Hematopoietic multipotent progenitor cell treated with erythropoietin and hydrocortisone succinate and interleukin-3 and kit ligand, for 17 days (in vitro differentiated cells): ENCODE data around the gene HPSE.

ENCODE experiments used
- DNase-seq: peaks from one replicate; pipeline ENCODE4 v3.0.0-alpha.2; 2015; ENCODE audit warnings: low spot score

Gene HPSE

DNA sequence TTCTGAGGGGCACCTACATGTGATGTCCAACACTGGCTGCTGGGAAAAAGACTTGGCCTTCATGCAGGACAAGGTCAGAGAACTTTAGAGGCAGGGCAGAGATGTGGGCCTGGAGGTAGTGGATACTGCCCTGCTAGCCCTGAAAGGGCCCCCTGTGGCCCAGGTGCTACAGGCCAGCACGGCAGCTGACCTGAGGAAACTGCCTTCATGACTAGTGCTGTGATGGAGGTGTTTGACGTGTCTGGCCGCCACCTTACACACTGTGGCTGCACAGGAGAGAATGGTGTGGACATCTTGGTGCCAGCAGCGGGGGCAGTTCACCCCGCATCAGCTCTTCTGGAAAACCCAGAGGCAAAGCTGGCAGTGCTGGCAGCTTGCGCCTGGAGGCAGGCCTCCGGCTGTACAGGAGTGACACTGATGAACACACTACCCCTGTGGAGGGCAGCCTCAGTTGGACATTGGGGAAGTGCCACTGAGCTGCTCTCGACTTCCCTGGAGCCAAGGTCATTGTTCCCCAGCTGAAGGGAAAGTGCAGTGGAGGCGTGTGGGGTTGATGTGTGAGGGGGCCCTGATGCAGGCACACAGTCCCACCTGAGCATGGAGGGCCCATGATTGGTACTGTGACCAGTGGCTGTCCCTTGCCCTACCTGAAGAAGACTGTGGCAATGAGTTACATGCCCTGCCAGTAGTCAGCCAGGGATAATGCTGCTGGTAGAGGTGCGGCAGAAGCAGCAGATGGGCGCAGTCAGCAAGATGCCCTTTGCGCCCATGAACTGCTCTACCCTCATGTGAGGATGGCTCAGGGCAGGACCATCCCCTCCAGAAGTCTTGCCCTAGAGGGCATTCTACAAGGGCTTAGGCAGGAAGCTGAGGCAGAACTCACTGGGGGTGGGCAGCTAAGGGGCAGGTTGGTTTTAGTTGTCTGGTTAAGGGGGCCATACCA, 87.0 kb downstream of the HPSE start:
- DNase-seq, result no peak
